Heart right ventricle (tissue), 16 donors: Measurements from ENCODE around the gene AUTS2. TPM values are rescaled to one million over a fixed set of nuclear protein-coding genes. Genes with fewer than 3 reads are reported as not detected.

Source experiments
- ATAC-seq, 8 donors: fragments of 200-7000 bp; cut with Tn5 transposase; one replicate each; pipeline ENCODE4 v1.9.1; 2020; ENCODE audit warnings: mild to moderate bottlenecking in 8 of 8, moderate library complexity in 8 of 8, moderate number of reproducible peaks in 1 of 8
- DNase-seq, 2 donors: peaks; one replicate each; pipeline ENCODE4 v3.0.0-alpha.2; 2020
- H3K27ac ChIP-seq, 10 donors: fragments of 200-600 bp; sonication (generic) in 2 of 10; one replicate each; pipeline versions ENCODE4 v1.5.0 to v1.8.0; 2020 to 2022; ENCODE audit warnings: mild to moderate bottlenecking in 3 of 10
- H3K27me3 ChIP-seq, 7 donors: fragments of 200-600 bp; one replicate each; pipeline ENCODE4 v1.8.0; 2021 to 2022; ENCODE audit warnings: mild to moderate bottlenecking in 2 of 7
- H3K36me3 ChIP-seq, 9 donors: fragments of 200-600 bp; sonication (generic) in 1 of 9; one replicate each; pipeline versions ENCODE4 v1.5.0 to v1.8.0; 2020 to 2022; ENCODE audit warnings: mild to moderate bottlenecking in 2 of 9
- H3K4me1 ChIP-seq, 9 donors: fragments of 200-600 bp; sonication (generic) in 1 of 9; one replicate each; pipeline versions ENCODE4 v1.5.0 to v1.8.0; 2020 to 2022; ENCODE audit warnings: mild to moderate bottlenecking in 4 of 9
- H3K4me3 ChIP-seq, 10 donors: fragments of 200-600 bp; sonication (generic) in 2 of 10; one replicate each; pipeline versions ENCODE4 v1.5.0 to v1.8.0; 2020 to 2022; ENCODE audit warnings: mild to moderate bottlenecking in 7 of 10, moderate library complexity in 2 of 10
- H3K9me3 ChIP-seq, 11 donors: fragments of 200-600 bp in 10 of 11; sonication (generic) in 2 of 11; one replicate each; pipeline versions ENCODE4 v1.5.0 to v1.8.0; 2013 to 2022; ENCODE audit warnings: mild to moderate bottlenecking in 2 of 11, control low read depth in 1 of 11, moderate library complexity in 1 of 11
- CTCF ChIP-seq, 9 donors: fragments of 200-600 bp; sonication (generic) in 2 of 9; IDR thresholded peaks; one replicate each; pipeline versions ENCODE4 v1.5.0 to v1.8.0; 2021 to 2022; ENCODE audit warnings: antibody characterized with exemption in 9 of 9, mild to moderate bottlenecking in 5 of 9, moderate library complexity in 1 of 9
- WGBS, 2 donors: extraction: QIAGEN DNeasy Blood & Tissue Kit; methylation state at CpG; one replicate each; pipeline ENCODE4 v1.1.7; 2013; ENCODE audit warnings: inconsistent platforms in 1 of 2; 5-methylcytosine and 5-hydroxymethylcytosine counted together
- intact Hi-C, 10 donors: fragments of 100-400 bp; cut with DNase I; formaldehyde crosslinking; loops; one replicate each; pipeline versions ENCODE4 v1.11.1 to v1.14.2; 2022
- polyA plus RNA-seq, 2 donors: library from polyadenylated mRNA; stranded (reverse); fragments of 200-250 nt; gene quantifications; one replicate each; pipeline ENCODE4 v1.2.3, GENCODE V29; 2013
- total RNA-seq, 10 donors: library from RNA; stranded (reverse); fragmentation: NEBNext Ultra II Directional in 3 of 10; extraction: Animal tissue kit (Norgen Biotek cat#: 25700) in 3 of 10; gene quantifications; one replicate each; pipeline versions ENCODE4 v1.2.1 to v1.2.4, GENCODE V29; 2021 to 2023
- donor health status: Arrhythmogenic right ventricular cardiomyopathy.
- donor health status: ischemic (EF 13 %, LVEDD 7.1; RV severe dilation, severe dysfunction).
- donor health status: healthy with polysubstance abuse.
- donor health status: DM: no; HTN: yes; CAD: no.
- donor health status: DM: no; HTN: no; CAD: no.
- donor health status: ischemic (EF 25% LVEDD 6.9; RV normal size, moderate dysfunction).
- donor health status: ischemic (EF 25% LVEDD 5.7; RV mildly dilated, moderate dysfunction).
- donor health status: healthy.
- donor health status: DM: yes; HTN: yes; CAD: no.
- donor health status: Ischemic cardiomyopathy.
- donor health status: ischemic (EF 35%, LVEDD 5.7; RV mildly dilated, moderate dysfunction).
- donor health status: nonischemic (EF 11% LVEDD 7.7; RV severe dilation, severe dysfunction).
- donor health status: DM: yes; HTN: yes; CAD: no.
- donor health status: PGD.
- donor health status: ischemic (EF 29% LVEDD 5.4; RV normal size, mild dysfunction).
- donor health status: nonischemic (EF 23%, LVEDD 6.1; RV moderate dilation, normal function).

Gene AUTS2
- total and polyA plus RNA-seq, 12 donors = 1.6 to 11.2 (median 7.3) TPM

GRCh38 chr7:70583965-70584883, 985.9 kb downstream of the AUTS2 start:
- TF ChIP-seq CTCF (IDR thresholded peaks at IDR 0.05) = no peak
- H3K27ac ChIP-seq = no peak overlapping the region
- H3K4me3 ChIP-seq = no peak overlapping the region
- no peaks in the 10 kb centered on the region for H3K4me1 ChIP-seq
- no peaks in the 10 kb centered on the region for H3K36me3 ChIP-seq
- H3K9me3 ChIP-seq = no peaks in the 10 kb centered on the region
- intact Hi-C loops = no loop called here
- no peak for DNase-seq
- peaks cover 0 to 9% (median 0%) of the 10 kb centered on the region in 7 donors for H3K27me3 ChIP-seq
- no peak for ATAC-seq
- 88 to 89% methylated on average over 16 of the region's 16 CpGs for WGBS, 2 donors

GRCh38 chr7:70585071-70585470, 986.8 kb downstream of the AUTS2 start:
- WGBS, 2 donors = 69 to 85% methylated on average over 4 of the region's 4 CpGs
- no peak for TF ChIP-seq CTCF (IDR thresholded peaks at IDR 0.05)
- Histone ChIP-seq H3K4me3 (no peak overlapping the region), H3K9me3 (no peaks in the 10 kb centered on the region), H3K27me3 (peaks cover 0 to 5% (median 0%) of the 10 kb centered on the region in 7 donors), H3K4me1 (no peaks in the 10 kb centered on the region), H3K27ac (no peak overlapping the region), H3K36me3 (no peaks in the 10 kb centered on the region)
- no peak for DNase-seq
- intact Hi-C loops = no loop called here
- ATAC-seq = no peak

GRCh38 chr7:70586822-70587221, 988.5 kb downstream of the AUTS2 start:
- no peak for TF ChIP-seq CTCF (IDR thresholded peaks at IDR 0.05)
- 95 to 100% methylated on average over 1 of the region's 1 CpG for WGBS, 2 donors
- intact Hi-C loops = no loop called here

GRCh38 chr7:70587739-70588138, 989.5 kb downstream of the AUTS2 start:
- ATAC-seq = no peak
- DNase-seq = no peak
- Histone ChIP-seq H3K36me3 (no peaks in the 10 kb centered on the region), H3K27ac (no peak overlapping the region), H3K4me1 (no peaks in the 10 kb centered on the region), H3K4me3 (no peak overlapping the region), H3K9me3 (no peaks in the 10 kb centered on the region), H3K27me3 (no peaks in the 10 kb centered on the region)
- intact Hi-C loops = no loop called here
- no peak for TF ChIP-seq CTCF (IDR thresholded peaks at IDR 0.05)
- 73 to 99% methylated on average over 4 of the region's 4 CpGs for WGBS, 2 donors

More at GRCh38 chr7:70586822-70587221, 988.5 kb downstream of the AUTS2 start:
- Histone ChIP-seq H3K27me3 (no peaks in the 10 kb centered on the region), H3K27ac (no peak overlapping the region), H3K4me1 (no peaks in the 10 kb centered on the region), H3K36me3 (no peaks in the 10 kb centered on the region), H3K4me3 (no peak overlapping the region), H3K9me3 (no peaks in the 10 kb centered on the region)
- ATAC-seq (no peak), DNase-seq (no peak)
